K562 (cell line): Measurements from ENCODE around the gene CATSPER3. TPM values are rescaled to one million over a fixed set of nuclear protein-coding genes. Genes with fewer than 3 reads are reported as not detected.

Experiments
- ARID1B ChIP-seq: fragments of 450-650 bp; IDR thresholded peaks from 2 replicates; pipeline ENCODE4 v1.6.1; 2016; ENCODE audit warnings: antibody characterized with exemption, mild to moderate bottlenecking, inconsistent platforms
- BHLHE40 ChIP-seq: IDR thresholded peaks from 2 replicates; pipeline ENCODE4 v1.6.1; 2011; ENCODE audit warnings: low read length, improper control_type of control experiment
- CEBPZ ChIP-seq: fragments of 150-350 bp; IDR thresholded peaks from 2 replicates; pipeline ENCODE4 v1.6.1; 2014; ENCODE audit warnings: low read depth, mild to moderate bottlenecking, low read length, borderline replicate concordance
- DDX20 ChIP-seq: fragments of 450-650 bp; IDR thresholded peaks from 2 replicates; pipeline ENCODE4 v1.6.1; 2016; ENCODE audit warnings: missing genetic modification characterization, low read depth, mild to moderate bottlenecking, missing compliant biosample characterization, moderate library complexity
- DPF2 ChIP-seq: fragments of 450-650 bp; IDR thresholded peaks from 2 replicates; pipeline ENCODE4 v1.6.1; 2016
- MXD1 ChIP-seq: fragments of 250-450 bp; sonication (Bioruptor Pico); IDR thresholded peaks from 2 replicates; pipeline ENCODE4 v1.8.0; 2021; ENCODE audit warnings: borderline replicate concordance, mild to moderate bottlenecking, moderate library complexity; ENCODE audit not compliant: poor library complexity, severe bottlenecking
- NELFE ChIP-seq: IDR thresholded peaks from 2 replicates; pipeline ENCODE4 v1.6.1; 2011; ENCODE audit warnings: mild to moderate bottlenecking; ENCODE audit not compliant: insufficient read depth, insufficient read length
- NONO ChIP-seq, 2 experiments: fragments of 200-400 bp in 1 of 2; fragments of 450-650 bp in 1 of 2; formaldehyde crosslinking in 1 of 2; IDR thresholded peaks; 2 replicates each; pipeline ENCODE4 v1.6.1; 2017; ENCODE audit warnings: low read depth in 2 of 2, mild to moderate bottlenecking in 2 of 2, moderate library complexity in 2 of 2, low read length in 1 of 2
- NR1H2 ChIP-seq: sonication (generic); formaldehyde crosslinking; IDR thresholded peaks from 2 replicates; pipeline ENCODE4 v1.4.0; 2020; ENCODE audit warnings: mild to moderate bottlenecking, missing genetic modification reagents
- RBFOX2 ChIP-seq: fragments of 200-400 bp; formaldehyde crosslinking; IDR thresholded peaks from 2 replicates; pipeline ENCODE4 v1.6.1; 2017; ENCODE audit warnings: low read depth, mild to moderate bottlenecking, low read length, moderate library complexity
- RNF219 ChIP-seq: fragments of 250-450 bp; sonication (Bioruptor Pico); IDR thresholded peaks from 2 replicates; pipeline ENCODE4 v1.5.0; 2022; ENCODE audit warnings: mild to moderate bottlenecking
- SAP30 ChIP-seq: fragments of 200-600 bp; sonication (generic); IDR thresholded peaks from 2 replicates; pipeline ENCODE4 v1.6.1; 2012; ENCODE audit warnings: borderline replicate concordance, low read depth, mild to moderate bottlenecking, moderate library complexity, low read length, control low read depth, inconsistent platforms; ENCODE audit not compliant: insufficient read depth, poor library complexity, severe bottlenecking
- SRSF7 ChIP-seq: fragments of 200-400 bp; formaldehyde crosslinking; optimal IDR thresholded peaks from 2 replicates; pipeline ENCODE3; 2017; ENCODE audit warnings: mild to moderate bottlenecking, low read depth, low read length
- STAT5A ChIP-seq: IDR thresholded peaks from 2 replicates; pipeline ENCODE4 v1.6.1; 2012; ENCODE audit warnings: low read length, inconsistent platforms, borderline replicate concordance
- TEAD4 ChIP-seq, 2 experiments: sonication (generic) in 1 of 2; formaldehyde crosslinking in 1 of 2; IDR thresholded peaks; 2 replicates each; pipeline versions ENCODE4 v1.6.1 to v1.8.0; 2012 to 2022; ENCODE audit warnings: borderline replicate concordance in 1 of 2, inconsistent platforms in 1 of 2, low read length in 1 of 2, mild to moderate bottlenecking in 1 of 2, missing genetic modification reagents in 1 of 2
- ZBTB43 ChIP-seq: sonication (generic); formaldehyde crosslinking; IDR thresholded peaks from 2 replicates; pipeline ENCODE4 v1.8.0; 2023; ENCODE audit warnings: mild to moderate bottlenecking, missing genetic modification reagents
- ZFP30 ChIP-seq: fragments of 250-450 bp; sonication (Bioruptor Pico); IDR thresholded peaks from 2 replicates; pipeline ENCODE4 v1.8.0; 2022; ENCODE audit warnings: moderate library complexity, mild to moderate bottlenecking, inconsistent platforms, borderline replicate concordance
- ZNF23 ChIP-seq: fragments of 250-450 bp; sonication (Bioruptor Pico); IDR thresholded peaks from 2 replicates; pipeline ENCODE4 v1.4.0; 2020; ENCODE audit warnings: mild to moderate bottlenecking
- ZNF445 ChIP-seq: fragments of 250-450 bp; sonication (Bioruptor Pico); IDR thresholded peaks from 2 replicates; pipeline ENCODE4 v1.4.0; 2020; ENCODE audit warnings: low read depth, mild to moderate bottlenecking, moderate library complexity
- ZNF76 ChIP-seq: fragments of 250-450 bp; sonication (Bioruptor Pico); IDR thresholded peaks from 2 replicates; pipeline ENCODE4 v1.4.0; 2020; ENCODE audit warnings: mild to moderate bottlenecking, moderate library complexity, borderline replicate concordance
- polyA plus RNA-seq, 8 experiments: library from polyadenylated mRNA; depleted of rRNA in 4 of 8; stranded (reverse) in 5 of 8; unstranded in 3 of 8; fragments of >200 nt; fragmentation: Nextera tagmentation in 2 of 8; fragmentation: Illumina TruSeq in 1 of 8; extraction: Ambion mirVana in 2 of 8; extraction: Trizol in 1 of 8; gene quantifications; 2 replicates each; pipeline versions ENCODE4 v1.2.1 to v1.2.3, GENCODE V29; 2011 to 2014; ENCODE audit warnings: inconsistent platforms in 1 of 8, missing spikeins in 1 of 8
- total RNA-seq, 7 experiments: library from RNA; depleted of rRNA in 6 of 7; stranded (reverse); fragments of >200 nt in 6 of 7; fragmentation: Illumina TruSeq in 2 of 7; extraction: Trizol in 2 of 7; gene quantifications; 2 replicates each; pipeline versions ENCODE4 v1.2.1 to v1.2.3, GENCODE V29; 2011 to 2021; ENCODE audit warnings: low replicate concordance in 1 of 7

The CATSPER3 gene
- total and polyA plus RNA-seq, 9 of the 15 experiments (the other 6 are each of a cell fraction or from before 2014, with no cell fraction given), result 0.14 to 1.5 (median 0.49) TPM

- TF ChIP-seq TEAD4 (IDR thresholded peaks at IDR 0.05; ENCODE audit: low read length) (peak; percentile 93), TEAD4 (CRISPR knock-in tag; IDR thresholded peaks at IDR 0.05; ENCODE audit: borderline replicate concordance) (no peak), ZNF23 (CRISPR knock-in tag) (no peak), DDX20 (tag) (no peak), ZNF76 (CRISPR knock-in tag) (no peak), DPF2 (peak; percentile 79), NELFE (no peak), ZNF445 (CRISPR knock-in tag) (no peak), CEBPZ (no peak), RBFOX2 (no peak), MXD1 (no peak), NR1H2 (CRISPR knock-in tag) (no peak), BHLHE40 (0 out of 2 replicates have a peak, but pooled peaks have one; percentile 10), STAT5A (peak; percentile 62; the same call in 1 of the 2 replicates), SRSF7 (no peak), NONO (IDR thresholded peaks at IDR 0.05; ENCODE audit: low read depth in 2 of 2, low read length in 1 of 2) (no peak), ARID1B (peak; percentile 93), RNF219 (CRISPR knock-in tag) (no peak), SAP30 (no peak), ZFP30 (CRISPR knock-in tag) (no peak), ZBTB43 (no peak)
Observed at GRCh38 chr5:135051872-135052271, 84.2 kb downstream of the CATSPER3 start (continued).
